NCI-H460 (cell line): ENCODE results near the gene TPBGL. TPM values are rescaled to one million over a fixed set of nuclear protein-coding genes. Genes with fewer than 3 reads are reported as not detected.
"Not testable (repeated sequence)": the region's sequence is repeated elsewhere in the genome, so short reads cannot be mapped to it uniquely, and the experiment has no call there.

Experiments
- DNase-seq: peaks from one replicate; pipeline ENCODE4 v3.0.0-alpha.2; 2016; ENCODE audit warnings: low read depth; ENCODE audit errors: extremely low read depth
- total RNA-seq: library from RNA; depleted of rRNA; stranded (reverse); fragments of >200 nt; shearing (Covaris generic); gene quantifications from 2 replicates; pipeline ENCODE4 v1.2.3, GENCODE V29; 2014

Gene TPBGL
- total RNA-seq, 1 experiment from 2014 or later, result not detected

DNA sequence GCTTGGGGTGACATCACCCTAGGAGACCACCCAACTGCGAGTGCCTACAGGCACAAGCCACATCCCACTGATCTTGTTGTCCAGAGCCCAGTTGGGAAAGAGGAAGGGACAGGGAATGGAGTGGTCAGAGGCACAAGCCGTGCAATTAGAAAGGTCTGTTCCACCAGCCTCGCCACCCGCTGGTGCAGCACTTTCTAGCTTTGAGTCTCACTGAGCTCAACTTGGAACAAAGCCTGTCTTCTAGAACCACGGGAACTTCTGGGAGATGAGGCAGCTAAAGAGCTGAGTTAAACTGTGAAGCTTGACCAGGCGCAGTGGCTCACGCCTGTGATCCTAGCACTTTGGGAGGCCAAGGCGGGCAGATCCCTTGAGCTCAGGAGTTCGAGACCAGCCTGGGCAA, 29.3 kb downstream of the TPBGL start:
- no peak for DNase-seq

- no peak for DNase-seq
These were observed 30.4 kb downstream of the TPBGL start for GRCh38 chr11:75270896-75271418.

DNA sequence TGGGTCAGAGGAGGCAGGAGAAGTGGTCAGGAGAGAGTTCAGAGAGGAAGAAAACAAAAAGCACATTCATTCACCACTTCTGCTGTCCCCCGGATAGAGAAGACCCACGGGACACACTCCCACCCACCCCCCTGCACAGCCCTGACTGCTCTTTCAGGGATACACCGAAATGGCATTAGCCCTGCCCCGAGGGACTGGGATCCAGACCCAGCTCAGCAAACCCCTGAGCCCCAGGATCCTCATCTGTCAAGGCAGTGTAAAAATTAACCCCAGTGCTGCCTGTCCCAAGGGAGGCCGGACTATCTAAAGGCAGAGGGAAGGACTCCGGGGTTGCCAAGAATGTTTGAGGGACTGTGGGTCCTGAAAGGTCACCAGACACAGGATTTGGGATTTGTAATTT, 31.2 kb downstream of the TPBGL start:
- DNase-seq, result no peak

- DNase-seq, result no peak
These were observed 31.8 kb downstream of the TPBGL start for GRCh38 chr11:75272391-75272790.

DNA sequence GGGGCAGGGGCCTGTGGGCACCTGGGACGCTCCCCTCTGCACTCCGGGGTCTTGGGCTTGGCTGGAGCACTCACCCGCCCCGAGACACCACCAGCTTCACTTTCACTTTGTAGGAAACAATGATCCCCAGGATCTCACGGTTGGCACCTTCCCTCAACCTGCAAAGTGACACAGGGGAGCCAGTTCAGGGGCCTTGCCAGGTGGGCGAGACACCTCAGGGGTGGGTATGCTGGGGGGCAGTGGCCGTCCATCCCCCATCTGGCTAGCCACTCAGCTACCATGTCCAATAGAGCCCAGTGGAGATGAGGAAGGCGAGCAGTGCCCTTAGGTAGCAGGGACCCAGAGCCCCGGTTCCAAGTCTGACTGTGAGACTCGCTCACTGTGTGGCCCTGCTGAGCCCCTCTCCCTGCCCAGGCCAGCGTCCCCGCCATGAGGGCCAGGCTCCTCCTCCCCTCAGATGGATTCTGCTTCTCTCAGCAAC, 32.3 kb downstream of the TPBGL start:
- DNase-seq, result no peak

DNA sequence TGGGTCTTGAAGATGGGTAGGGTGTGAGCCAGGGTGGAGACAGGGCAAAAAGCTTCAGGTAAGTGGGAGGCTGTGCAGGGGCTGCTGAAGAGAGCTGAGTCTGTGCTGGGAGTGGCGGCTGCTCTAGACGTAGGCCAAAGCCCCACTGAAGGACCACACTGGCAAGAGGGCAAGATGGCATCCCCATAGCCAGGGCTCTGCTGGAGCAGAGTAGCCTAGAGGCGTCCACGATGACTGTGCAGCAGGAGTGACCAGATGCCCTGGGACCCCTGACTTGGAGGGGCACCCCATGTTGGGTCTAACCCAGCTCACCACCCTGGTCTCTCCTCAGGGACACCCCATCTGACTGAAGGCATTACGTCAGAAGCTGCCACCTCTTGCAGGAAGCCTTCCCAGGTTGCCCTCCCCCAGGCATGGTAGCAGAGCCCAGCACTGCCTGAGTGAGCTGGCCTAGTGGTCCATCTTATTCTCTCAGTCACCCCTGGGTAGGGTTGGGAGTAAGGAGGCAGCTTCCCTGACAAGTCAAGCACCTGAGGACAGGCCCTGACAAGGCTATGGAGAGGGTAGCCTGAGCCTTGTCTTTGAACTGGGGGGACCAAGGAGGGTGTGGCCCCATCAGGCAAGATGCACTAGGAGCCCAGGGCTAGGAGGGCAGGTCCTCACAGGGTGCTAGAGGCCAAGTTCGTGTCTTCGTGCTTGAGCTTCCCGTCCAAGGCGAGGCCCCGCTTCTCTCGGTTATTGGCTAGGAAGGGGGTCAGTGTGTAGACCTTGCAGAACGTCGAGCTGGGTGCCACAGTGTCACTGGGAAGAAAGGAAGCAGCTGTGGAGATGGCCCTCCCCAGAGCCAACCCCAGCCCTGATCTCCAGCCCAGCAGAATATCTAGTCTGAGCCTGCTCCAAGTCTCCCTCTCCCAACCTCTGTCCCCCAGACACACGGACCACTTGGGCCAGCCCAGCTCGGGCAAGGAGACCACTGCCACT, 33.1 kb downstream of the TPBGL start:
- no peak for DNase-seq

- not testable (repeated sequence) for DNase-seq
These were observed 34.1 kb downstream of the TPBGL start for GRCh38 chr11:75274716-75275115.

GRCh38 chr11:75275581-75275980, 35.0 kb downstream of the TPBGL start:
- no peak for DNase-seq

DNA sequence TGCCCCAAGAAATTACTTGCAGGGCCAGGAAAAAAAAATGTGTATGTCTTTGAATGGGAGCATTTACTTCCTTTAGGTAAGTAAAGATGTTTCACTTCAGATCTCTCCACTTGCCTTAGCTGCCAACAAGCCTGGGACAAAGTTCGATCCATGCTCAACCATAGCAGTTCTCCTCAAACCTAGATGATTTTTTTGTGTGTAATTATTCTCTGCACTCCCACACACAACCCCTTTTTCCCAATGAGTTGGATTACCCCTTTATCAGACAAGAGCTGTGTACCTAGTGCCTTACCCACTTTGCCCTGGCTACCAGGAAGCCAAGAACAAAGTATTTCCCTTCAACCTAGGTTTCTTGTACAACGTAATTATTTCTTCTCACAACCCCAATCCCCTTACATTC, 35.6 kb downstream of the TPBGL start:
- DNase-seq, result no peak

DNA sequence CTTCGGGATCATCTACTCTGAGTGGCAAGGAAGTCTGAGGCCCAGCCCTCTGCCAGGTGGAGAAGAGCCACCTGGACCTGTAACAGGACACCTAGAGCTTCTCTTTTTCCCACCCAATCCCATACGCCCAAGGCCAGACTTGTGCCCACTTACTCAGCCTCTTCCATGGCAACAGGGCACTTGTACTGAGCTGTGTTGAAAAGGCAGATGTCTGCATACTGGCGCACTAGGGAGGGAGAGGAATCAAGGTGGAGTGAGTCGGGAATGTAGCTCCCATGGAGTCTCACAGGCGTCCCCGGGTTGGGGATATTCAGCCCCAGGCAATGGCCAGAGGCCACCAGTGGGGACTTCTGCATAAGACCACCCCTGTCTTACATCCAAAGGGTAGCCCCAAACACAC, 36.1 kb downstream of the TPBGL start:
- no peak for DNase-seq

GRCh38 chr11:75277211-75277805, 36.7 kb downstream of the TPBGL start:
- DNase-seq, result no peak

DNA sequence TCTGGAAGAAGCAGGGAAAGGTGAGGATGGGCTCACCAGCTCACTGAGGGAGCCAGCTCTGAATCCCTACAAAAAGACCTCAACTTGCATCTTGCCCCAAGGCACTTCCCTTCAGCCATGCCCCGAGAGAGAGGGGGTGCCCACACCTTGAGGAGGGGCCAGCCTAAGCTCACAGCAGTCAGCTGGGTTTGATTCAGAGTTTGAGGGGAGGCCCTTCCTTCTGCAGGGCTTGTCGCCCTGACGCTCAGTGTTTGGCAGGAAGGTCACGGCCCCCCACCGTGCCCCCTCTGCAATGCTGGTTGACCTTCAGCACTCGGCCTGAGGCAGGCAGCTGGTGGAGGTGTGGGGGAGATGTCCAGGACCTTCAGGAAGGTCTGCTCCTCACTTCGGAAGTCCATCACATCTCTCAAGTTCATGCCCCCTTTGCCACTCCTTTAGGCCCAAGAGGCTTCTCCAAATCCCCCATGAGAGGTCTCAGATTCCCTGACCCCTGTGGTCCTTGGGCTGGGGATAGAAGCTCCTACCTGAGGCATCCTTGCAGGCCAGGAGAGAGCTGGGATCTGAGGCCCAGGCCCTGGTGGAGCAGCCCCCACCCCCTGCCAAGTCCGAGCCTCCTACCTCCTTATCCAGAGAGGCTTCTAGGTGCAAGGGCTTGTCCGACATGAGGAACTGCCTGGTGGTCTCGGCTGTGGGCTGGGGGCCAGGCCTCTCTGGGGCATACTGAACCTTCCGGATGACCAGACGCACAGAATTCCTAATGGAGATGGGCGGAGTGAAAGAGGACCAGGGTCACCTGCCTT, 37.6 kb downstream of the TPBGL start:
- no peak for DNase-seq

DNA sequence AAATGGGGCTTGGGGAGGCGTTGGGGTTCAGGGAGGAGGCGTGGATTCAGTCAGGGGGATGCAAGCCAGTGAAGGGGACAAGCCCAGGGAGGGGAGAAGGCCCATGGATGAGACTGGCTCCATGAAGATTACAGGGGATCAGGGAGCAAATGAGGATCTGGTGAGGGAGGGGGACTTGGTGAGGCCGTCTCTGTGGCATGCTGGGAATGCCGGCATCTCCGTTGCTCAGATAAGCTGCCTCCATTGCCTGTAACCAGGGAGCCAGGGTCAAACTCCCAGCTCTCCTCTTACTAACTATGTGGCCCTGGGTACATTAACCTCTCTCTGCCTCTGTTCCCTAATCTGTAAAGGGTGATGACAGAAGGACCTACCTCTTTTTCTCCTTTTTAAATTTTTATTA, 38.7 kb downstream of the TPBGL start:
- DNase-seq, result no peak

DNA sequence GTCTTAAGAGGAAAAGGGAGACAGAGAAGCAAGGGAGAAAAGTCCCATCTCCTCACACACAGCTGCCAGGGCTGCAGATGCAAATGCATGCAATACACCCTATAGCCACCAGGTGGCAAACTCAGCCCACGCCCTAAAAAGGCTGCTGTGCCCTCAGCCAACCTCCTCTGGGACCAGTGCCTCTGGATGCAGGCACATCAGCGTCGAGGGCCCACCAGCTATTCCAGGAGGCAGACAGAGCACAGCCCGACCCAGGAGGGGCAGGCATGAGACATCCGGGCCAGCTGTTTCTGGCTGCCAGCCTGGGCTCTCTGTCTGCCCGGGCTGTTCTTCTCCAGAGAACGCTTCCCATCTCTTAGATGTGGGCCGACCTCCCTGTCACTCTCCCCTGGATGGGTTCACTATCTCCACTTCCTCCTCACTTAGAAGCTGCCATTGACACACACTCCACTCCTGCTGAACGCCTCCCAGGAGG, 39.7 kb downstream of the TPBGL start:
- peak; percentile 54 for DNase-seq

DNA sequence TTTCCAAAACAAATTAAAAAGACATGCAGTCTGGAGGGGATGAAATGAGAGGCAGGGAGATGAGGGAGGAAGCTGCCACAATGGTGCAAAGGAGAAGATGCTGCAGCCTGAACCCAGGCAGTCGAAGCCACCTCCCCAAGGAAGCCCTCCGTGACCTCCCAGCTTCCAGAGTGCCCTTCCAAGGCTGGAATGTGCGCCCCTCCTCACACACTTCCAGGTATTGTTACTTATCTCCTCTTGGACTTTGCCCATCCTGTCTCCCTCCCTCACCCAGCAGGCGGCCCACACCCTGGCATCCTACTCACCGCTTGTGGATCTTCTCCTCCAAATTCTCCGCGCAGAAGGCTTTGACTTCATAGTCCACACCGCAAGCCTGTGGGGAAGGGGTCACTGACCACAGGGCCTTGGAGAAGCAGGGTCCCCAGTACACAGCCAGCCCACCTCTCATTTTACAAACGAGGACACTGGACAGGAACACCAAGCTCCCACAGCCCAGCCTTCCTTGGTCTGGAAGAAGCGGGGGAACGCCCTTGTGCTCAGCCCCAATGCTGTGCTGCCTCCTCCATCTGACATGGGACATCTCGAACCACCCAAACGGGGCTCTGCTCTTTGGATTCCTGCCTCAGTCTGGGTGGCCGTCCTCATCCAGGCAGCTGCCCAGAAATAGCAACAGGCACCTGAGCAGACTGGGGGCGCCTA, 40.3 kb downstream of the TPBGL start:
- DNase-seq, result no peak

DNA sequence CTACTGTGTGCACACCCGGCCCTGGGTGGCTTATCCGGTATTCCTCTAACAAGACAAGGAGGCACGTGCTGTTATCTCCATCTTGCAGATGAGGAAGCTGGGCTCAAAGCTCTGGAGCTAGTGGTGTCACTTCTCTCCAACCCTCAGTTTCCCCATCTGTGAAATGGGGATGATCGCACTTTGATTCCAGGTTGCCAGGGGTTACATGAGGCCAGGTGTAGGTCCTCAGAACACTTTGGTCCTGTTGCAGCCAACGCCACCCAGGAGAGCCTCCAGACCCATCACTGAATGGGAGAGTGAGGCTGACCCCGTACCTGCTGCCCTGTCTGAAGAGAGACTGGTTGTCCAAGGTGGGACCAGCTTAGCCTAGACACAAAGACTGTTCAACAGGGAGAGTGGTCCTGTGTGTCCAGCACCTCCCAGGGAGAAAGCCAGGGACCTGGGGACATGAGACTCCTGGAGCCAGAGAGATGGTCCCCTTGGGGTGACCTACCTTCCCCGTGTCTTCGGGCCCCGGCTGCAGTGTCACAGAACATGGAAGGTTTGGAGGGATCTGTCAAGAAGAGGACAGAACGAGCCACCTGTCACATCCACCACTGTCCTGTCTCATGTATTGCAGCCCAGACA, 41.0 kb downstream of the TPBGL start:
- no peak for DNase-seq

DNA sequence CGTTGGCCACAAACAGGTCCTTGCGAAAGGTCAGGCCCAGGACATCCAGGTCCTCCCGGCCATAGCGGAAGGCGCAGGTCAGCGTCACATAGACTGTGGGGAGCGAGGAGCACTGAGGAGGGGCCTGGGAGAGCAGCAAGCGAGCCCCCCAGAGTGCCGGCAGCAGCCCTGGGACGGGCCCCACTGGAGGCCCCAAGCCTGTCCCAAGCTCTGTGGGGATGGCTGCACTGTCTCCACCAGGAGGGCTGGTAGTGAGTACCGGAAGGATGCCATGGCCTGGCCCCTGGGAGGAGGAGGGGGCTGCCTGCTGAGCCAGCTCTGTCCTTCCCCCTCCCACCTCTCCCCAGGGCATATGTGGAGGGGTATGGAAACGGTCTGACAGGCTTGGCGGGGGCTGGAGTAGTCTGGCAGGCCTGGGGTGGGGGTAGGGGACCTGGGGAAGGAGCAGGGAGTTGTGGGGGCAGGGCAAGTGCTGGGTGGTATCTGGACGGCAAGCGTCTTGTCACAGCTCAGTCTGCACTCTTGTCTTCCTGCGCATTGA, 42.9 kb downstream of the TPBGL start:
- no peak for DNase-seq

DNA sequence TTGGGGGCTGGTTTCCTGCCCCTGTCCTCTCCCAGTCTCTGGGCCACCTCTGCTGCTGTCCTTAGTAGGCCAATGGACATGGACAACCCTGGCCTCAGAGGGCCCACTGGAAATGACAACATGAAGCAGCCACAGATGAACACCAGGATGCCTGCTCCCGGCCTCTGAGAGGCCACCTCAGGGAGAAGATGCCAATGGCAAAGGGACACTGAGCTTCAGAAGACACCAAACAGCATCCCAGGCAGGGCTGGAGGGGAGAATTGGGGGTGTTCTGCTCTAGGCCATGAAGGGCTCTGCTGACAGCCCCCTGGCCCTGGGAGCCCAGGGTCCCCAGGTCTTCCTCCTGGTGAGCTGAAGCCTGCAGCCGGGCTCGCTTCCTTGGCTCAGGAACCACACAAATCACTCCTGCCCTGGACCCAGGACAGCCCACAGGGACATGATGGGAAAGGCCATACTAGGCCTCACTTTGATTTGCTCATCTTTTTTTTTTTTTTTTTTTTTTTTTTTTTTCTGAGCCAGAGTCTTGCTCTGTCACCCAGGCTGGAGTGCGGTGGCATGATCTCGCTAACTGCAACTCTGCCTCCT, 45.3 kb downstream of the TPBGL start:
- no peak for DNase-seq
